Uterus (tissue), 2 donors: ENCODE data around the gene IREB2.

Experiments used
- CTCF ChIP-seq, 4 experiments: fragments of 200-600 bp in 2 of 4; fragments of 450-650 bp in 2 of 4; sonication (generic) in 2 of 4; IDR thresholded peaks; one replicate each; pipeline ENCODE4 v1.5.1; 2016 to 2019; ENCODE audit warnings: antibody characterized with exemption in 4 of 4, mild to moderate bottlenecking in 2 of 4, moderate library complexity in 1 of 4
- POLR2A ChIP-seq, 2 donors: fragments of 450-650 bp; IDR thresholded peaks; one replicate each; pipeline ENCODE4 v1.6.1; 2016; ENCODE audit warnings: antibody characterized with exemption in 2 of 2, mild to moderate bottlenecking in 1 of 2, moderate library complexity in 1 of 2

- TF ChIP-seq CTCF (IDR thresholded peaks at IDR 0.05) (no peak), POLR2A (IDR thresholded peaks at IDR 0.05) (no peak)
Observed at GRCh38 chr15:78454992-78455391, 17.0 kb downstream of the IREB2 start.
